SK-N-SH (cell line): ENCODE measurements around the gene MAPKAP1. TPM values are rescaled to one million over a fixed set of nuclear protein-coding genes. Genes with fewer than 3 reads are reported as not detected.

ENCODE experiments used
- CTCF ChIA-PET: fragments of 300-600, 350-600 bp; formaldehyde crosslinking; extraction: SDS; loops from one replicate; lab custom pipeline; 2021; lab: Yijun Ruan, JAX
- POLR2A ChIA-PET: fragments of 350-600 bp; sonication (Branson Sonifier 250); formaldehyde crosslinking; extraction: SDS; loops from one replicate; lab custom pipeline; 2020; ENCODE audit warnings: antibody characterized with exemption, inconsistent platforms; lab: Yijun Ruan, JAX
- DNase-seq: peaks from one replicate; pipeline ENCODE4 v3.0.0; 2012
- H2AFZ ChIP-seq: fragments of 200-600 bp; sonication (generic); 2 replicates; pipeline ENCODE4 v1.8.1; 2016; ENCODE audit warnings: antibody characterized with exemption, mild to moderate bottlenecking, low read depth
- H3F3A ChIP-seq: fragments of 200-600 bp; sonication (generic); replicated peaks from 2 replicates; pipeline ENCODE3; 2016; ENCODE audit warnings: antibody characterized with exemption, mild to moderate bottlenecking; ENCODE audit not compliant: insufficient read depth
- H3K27ac ChIP-seq, 2 experiments: fragments of 200-500 bp in 1 of 2; fragments of 200-600 bp in 1 of 2; sonication (Bioruptor generic) in 1 of 2; sonication (generic), shearing (Covaris generic) in 1 of 2; 2 replicates each; pipeline versions ENCODE4 v1.5.1 to v1.6.1; 2014 to 2016; ENCODE audit warnings: low read depth in 2 of 2, inconsistent platforms in 1 of 2, low read length in 1 of 2, mild to moderate bottlenecking in 1 of 2, mixed read lengths in 1 of 2
- H3K27me3 ChIP-seq: fragments of 200-600 bp; sonication (generic), shearing (Covaris generic); 2 replicates; pipeline ENCODE4 v1.6.1; 2016; ENCODE audit warnings: mixed run types; ENCODE audit not compliant: insufficient read depth
- H3K36me3 ChIP-seq, 2 experiments: fragments of 200-500 bp in 1 of 2; fragments of 200-600 bp in 1 of 2; sonication (Bioruptor generic) in 1 of 2; sonication (generic) in 1 of 2; replicated peaks in 1 of 2; 2 replicates each; pipeline versions ENCODE3 to v1.5.1; 2014 to 2016; ENCODE audit warnings: low read length in 1 of 2, mild to moderate bottlenecking in 1 of 2; ENCODE audit not compliant: insufficient read depth in 2 of 2, control insufficient read depth in 1 of 2
- H3K4me1 ChIP-seq, 2 experiments: fragments of 200-500 bp in 1 of 2; fragments of 200-600 bp in 1 of 2; sonication (Bioruptor generic) in 1 of 2; sonication (generic), shearing (Covaris generic) in 1 of 2; 2 replicates each; pipeline versions ENCODE4 v1.5.1 to v1.6.1; 2014 to 2016; ENCODE audit warnings: low read depth in 1 of 2, low read length in 1 of 2, mixed run types in 1 of 2; ENCODE audit not compliant: insufficient read depth in 2 of 2, control insufficient read depth in 1 of 2
- H3K4me2 ChIP-seq: fragments of 200-600 bp; sonication (generic), shearing (Covaris generic); 2 replicates; pipeline ENCODE4 v1.6.1; 2017; ENCODE audit warnings: mixed run types
- H3K4me3 ChIP-seq, 2 experiments: fragments of 200-500 bp in 1 of 2; fragments of 200-600 bp in 1 of 2; sonication (Bioruptor generic) in 1 of 2; sonication (generic), shearing (Covaris generic) in 1 of 2; 2 replicates each; pipeline versions ENCODE4 v1.5.1 to v1.8.1; 2014 to 2016; ENCODE audit warnings: low read depth in 2 of 2, inconsistent platforms in 1 of 2, low read length in 1 of 2, mild to moderate bottlenecking in 1 of 2, mixed read lengths in 1 of 2, moderate library complexity in 1 of 2
- H3K79me2 ChIP-seq: fragments of 200-600 bp; sonication (generic); 2 replicates; pipeline ENCODE4 v1.8.1; 2017; ENCODE audit warnings: mild to moderate bottlenecking; ENCODE audit not compliant: insufficient read depth
- H3K9ac ChIP-seq: fragments of 200-600 bp; sonication (generic); 2 replicates; pipeline ENCODE4 v1.6.1; 2017; ENCODE audit warnings: mixed run types
- H3K9me2 ChIP-seq: fragments of 200-600 bp; sonication (generic); 2 replicates; pipeline ENCODE4 v1.6.1; 2017; ENCODE audit warnings: mixed run types
- H3K9me3 ChIP-seq: fragments of 200-600 bp; sonication (generic); 2 replicates; pipeline ENCODE4 v1.6.1; 2017; ENCODE audit warnings: mixed run types, mild to moderate bottlenecking, moderate library complexity
- H4K20me1 ChIP-seq: fragments of 200-600 bp; sonication (generic); 2 replicates; pipeline ENCODE4 v1.6.1; 2017; ENCODE audit warnings: mild to moderate bottlenecking, mixed run types; ENCODE audit not compliant: insufficient read depth
- FOSL2 ChIP-seq: IDR thresholded peaks from 2 replicates; pipeline ENCODE4 v1.4.0; 2012; ENCODE audit warnings: low read depth, mild to moderate bottlenecking, moderate library complexity, borderline replicate concordance
- MXI1 ChIP-seq: IDR thresholded peaks from 2 replicates; pipeline ENCODE4 v1.6.1; 2012; ENCODE audit warnings: mild to moderate bottlenecking, low read depth, low read length, improper control_type of control experiment
- RFX5 ChIP-seq: IDR thresholded peaks from 2 replicates; pipeline ENCODE4 v1.6.1; 2012; ENCODE audit warnings: mild to moderate bottlenecking, improper control_type of control experiment, low read length
- SMC3 ChIP-seq: IDR thresholded peaks from 2 replicates; pipeline ENCODE4 v1.6.1; 2012; ENCODE audit warnings: low read depth, low read length, improper control_type of control experiment
- TAF1 ChIP-seq: IDR thresholded peaks from 2 replicates; pipeline ENCODE4 v1.6.1; 2012; ENCODE audit warnings: low read depth, mild to moderate bottlenecking, low read length, moderate library complexity, borderline replicate concordance
- TEAD4 ChIP-seq: IDR thresholded peaks from 2 replicates; pipeline ENCODE4 v1.4.0; 2012; ENCODE audit warnings: mild to moderate bottlenecking, borderline replicate concordance; ENCODE audit not compliant: insufficient read depth
- USF2 ChIP-seq: fragments of 150-350 bp; IDR thresholded peaks from 2 replicates; pipeline ENCODE4 v1.6.1; 2017; ENCODE audit warnings: antibody characterized with exemption, low read length, low read depth, borderline replicate concordance
- WGBS: methylation state at CpG from one replicate; pipeline ENCODE4 v1.1.6; 2017; ENCODE audit warnings: low lambda C conversion rate; 5-methylcytosine and 5-hydroxymethylcytosine counted together
- polyA plus RNA-seq, 3 experiments: library from polyadenylated mRNA; depleted of rRNA; stranded (reverse); fragments of >200 nt; gene quantifications; 2 replicates each; pipeline ENCODE4 v1.2.3, GENCODE V29; 2012

MAPKAP1 gene
- polyA plus RNA-seq, 1 of the 3 experiments (the other 2 are of a cell fraction): 117 TPM

DNA sequence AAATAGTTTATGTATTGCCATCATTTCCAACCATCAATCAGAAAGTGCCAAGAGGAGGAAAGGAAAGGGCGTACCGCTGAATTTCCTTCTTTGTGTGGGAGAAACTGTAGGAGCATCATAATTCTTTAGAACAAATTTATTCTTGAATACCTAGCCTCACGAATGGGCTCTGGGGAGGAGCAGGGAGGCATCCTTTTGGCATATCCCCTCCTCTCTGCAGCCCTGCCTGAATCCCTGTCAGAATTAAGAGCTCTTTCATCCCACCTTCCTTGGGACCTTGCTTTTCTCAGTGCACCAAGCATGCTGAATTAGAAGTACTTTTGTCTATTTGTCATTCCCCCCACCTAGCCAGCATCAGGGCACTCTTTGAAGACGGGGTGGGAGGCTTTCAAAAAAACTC, 189.4 kb downstream of the MAPKAP1 start:
- no peak overlapping the region for H3K27ac ChIP-seq
- peaks cover 30% of the 10 kb centered on the region for H3F3A ChIP-seq
- H3K79me2 ChIP-seq: peaks cover 7% of the 10 kb centered on the region; the same call in 1 of the 2 replicates
- no peak overlapping the region for H2AFZ ChIP-seq
- H3K36me3 ChIP-seq: peaks cover 0 to 5% of the 10 kb centered on the region in 2 experiments
- no peaks in the 10 kb centered on the region for H3K27me3 ChIP-seq
- TF ChIP-seq USF2 (no peak), RFX5 (no peak), FOSL2 (no peak)
- H3K9me3 ChIP-seq: no peaks in the 10 kb centered on the region
- no peak overlapping the region for H3K4me2 ChIP-seq
- ChIA-PET CTCF (no interaction called here), POLR2A (interaction anchor here (0.6 kb wide), 1 partner anchor 64 kb away, joined by 3 read pairs; no protein-coding TSS in a partner anchor)
- H3K4me1 ChIP-seq: peaks cover 2 to 33% of the 10 kb centered on the region in 2 experiments
- WGBS: 93% methylated on average over 4 of the region's 4 CpGs
- no peak overlapping the region for H3K9ac ChIP-seq
- DNase-seq: no peak
- H4K20me1 ChIP-seq: no peaks in the 10 kb centered on the region
- H3K9me2 ChIP-seq: no peaks in the 10 kb centered on the region
- H3K4me3 ChIP-seq: no peak overlapping the region

GRCh38 chr9:125515983-125516940, 190.7 kb downstream of the MAPKAP1 start:
- H2AFZ ChIP-seq: no peak overlapping the region
- H3K9me3 ChIP-seq: no peaks in the 10 kb centered on the region
- no peaks in the 10 kb centered on the region for H3K9me2 ChIP-seq
- H3K27me3 ChIP-seq: no peaks in the 10 kb centered on the region
- POLR2A ChIA-PET: no interaction called here
- no peak for DNase-seq
- TF ChIP-seq TAF1: no peak
- H3K79me2 ChIP-seq: peaks cover 15% of the 10 kb centered on the region
- H3K9ac ChIP-seq: no peak overlapping the region
- CTCF ChIA-PET: interaction anchor here (1.2 kb wide), 1 partner anchor 25 kb away, joined by 3 read pairs; no protein-coding TSS in a partner anchor
- no peak overlapping the region for H3K27ac ChIP-seq
- no peaks in the 10 kb centered on the region for H4K20me1 ChIP-seq
- H3K4me1 ChIP-seq: peaks cover 2 to 22% of the 10 kb centered on the region in 2 experiments; a peak in 3 of 4 replicates
- peaks cover 0 to 5% of the 10 kb centered on the region in 2 experiments for H3K36me3 ChIP-seq
- H3K4me2 ChIP-seq: no peak overlapping the region
- no peak overlapping the region for H3K4me3 ChIP-seq
- WGBS: 94% methylated on average over 6 of the region's 6 CpGs
- peaks cover 19% of the 10 kb centered on the region for H3F3A ChIP-seq

- Histone ChIP-seq H3K27me3 (no peaks in the 10 kb centered on the region), H3K4me1 (peaks cover 2 to 12% of the 10 kb centered on the region in 2 experiments; a peak in 3 of 4 replicates), H4K20me1 (no peaks in the 10 kb centered on the region), H3F3A (peaks cover 9% of the 10 kb centered on the region), H3K9me2 (no peaks in the 10 kb centered on the region), H3K36me3 (peaks cover 0 to 5% of the 10 kb centered on the region in 2 experiments), H3K79me2 (peaks cover 18% of the 10 kb centered on the region), H2AFZ (no peak overlapping the region), H3K4me2 (no peak overlapping the region), H3K9ac (no peak overlapping the region), H3K4me3 (no peak overlapping the region), H3K9me3 (no peaks in the 10 kb centered on the region), H3K27ac (no peak overlapping the region)
- WGBS: 88% methylated on average over 5 of the region's 5 CpGs
- POLR2A ChIA-PET: no interaction called here
- CTCF ChIA-PET: interaction anchor here (0.8 to 1.5 kb wide), 3 partner anchors 26 to 107 kb away, joined by 3 to 5 read pairs (median 3); no protein-coding TSS in a partner anchor
- DNase-seq: no peak
- TF ChIP-seq TEAD4 (no peak), FOSL2 (no peak), USF2 (no peak), MXI1 (no peak), SMC3 (no peak)
Measured at GRCh38 chr9:125515281-125515680, 191.7 kb downstream of the MAPKAP1 start.
